Activated CD8-positive, alpha-beta memory T cell treated with anti-CD3 and anti-CD28 coated beads for 48 hours (primary cell): Measurements from ENCODE around the gene GSDME.

ENCODE experiments used
- DNase-seq, 3 experiments: peaks; one replicate each; pipeline ENCODE4 v3.0.0-alpha.2; 2020; ENCODE audit warnings: low read depth in 2 of 3, low spot score in 2 of 3

Gene GSDME

DNA sequence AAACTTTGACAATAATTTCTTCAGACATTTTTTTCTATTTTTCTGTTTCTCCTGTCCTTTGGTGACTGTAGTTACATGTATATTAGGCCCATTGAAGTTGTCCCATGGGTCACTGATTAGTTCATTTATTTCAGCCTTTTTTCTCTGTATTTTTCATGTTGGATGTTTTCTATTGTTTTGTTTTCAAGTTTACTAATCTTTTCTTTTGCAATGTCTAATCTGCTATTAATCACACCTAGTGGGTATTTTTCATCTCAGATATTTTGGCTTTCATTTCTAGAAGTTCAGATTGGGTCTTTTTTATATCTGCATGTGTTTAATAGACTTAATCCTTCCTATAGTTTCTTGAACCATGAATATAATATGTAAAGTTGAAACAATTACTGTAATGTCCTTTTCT, 99.3 kb downstream of the GSDME start:
- no peak for DNase-seq

DNA sequence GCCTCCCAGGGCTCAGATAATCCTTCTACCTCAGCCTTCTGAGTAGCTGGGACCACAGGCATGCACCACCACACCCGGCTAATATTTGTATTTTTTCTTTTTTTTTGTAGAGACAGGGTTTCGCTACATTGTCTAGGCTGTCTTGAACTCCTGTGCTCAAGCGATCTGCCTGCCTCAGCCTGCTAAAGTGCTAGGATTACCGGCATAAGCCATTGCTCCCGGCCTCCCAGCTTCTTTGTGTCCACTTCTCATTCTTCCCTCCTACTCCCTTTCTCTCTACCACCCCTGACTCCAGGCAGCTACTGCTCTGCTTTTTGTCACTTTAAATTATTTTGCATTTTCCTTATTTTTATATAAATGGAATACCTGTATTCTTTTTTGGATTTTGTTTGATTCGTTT, 100.7 kb downstream of the GSDME start:
- no peak for DNase-seq

DNA sequence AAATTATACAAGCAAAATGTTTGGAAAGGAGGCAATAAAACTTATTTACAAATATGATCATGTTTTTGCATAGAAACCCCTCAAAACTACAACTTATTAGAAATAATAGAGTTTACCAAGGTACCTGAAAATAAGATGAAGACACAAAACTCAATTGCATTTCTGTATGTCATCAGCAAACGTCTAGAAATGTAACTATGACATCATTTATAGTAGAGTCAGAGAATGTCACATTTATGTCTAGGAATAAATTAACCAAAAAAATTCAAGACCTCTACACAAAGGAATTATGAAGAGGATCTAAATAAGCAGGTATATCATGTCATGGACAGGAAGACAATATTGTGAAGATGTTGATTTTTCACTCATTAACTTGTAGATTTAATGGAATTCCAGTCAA, 103.0 kb downstream of the GSDME start:
- DNase-seq: no peak

DNA sequence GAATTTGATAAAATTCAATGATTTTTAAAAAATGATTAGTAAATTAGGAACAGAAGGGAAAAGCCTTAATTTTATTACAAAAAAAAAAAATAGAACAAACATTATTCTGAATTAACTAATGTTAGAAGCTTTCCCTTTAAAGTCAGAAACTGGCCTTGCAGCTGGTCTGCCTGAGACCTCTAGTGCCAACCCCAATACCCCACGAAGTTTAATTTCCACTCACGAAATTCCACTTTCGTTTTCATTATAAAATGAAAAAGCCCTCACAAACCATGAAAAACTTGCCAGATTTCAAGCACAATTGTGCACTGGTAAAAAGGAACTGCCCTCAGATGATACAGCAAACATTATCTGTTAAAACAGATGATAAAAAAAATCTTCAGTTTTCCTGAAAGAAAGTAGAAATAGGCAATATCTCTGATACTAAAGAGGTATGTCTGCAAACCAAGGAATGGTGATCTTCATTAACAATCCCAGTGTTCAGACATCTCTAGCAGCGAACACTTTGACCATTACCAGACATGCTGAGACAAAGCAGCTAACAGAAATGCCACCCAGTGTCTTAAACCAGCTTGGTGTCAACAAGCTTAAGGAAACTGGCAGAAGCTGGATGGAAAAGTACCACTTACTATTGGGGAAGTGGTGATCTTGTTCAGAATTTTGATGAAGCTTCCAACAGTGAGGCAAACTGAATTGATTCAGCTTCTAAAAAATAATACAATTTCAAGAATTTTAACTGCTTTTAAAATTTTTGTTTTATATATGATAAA, 103.8 kb downstream of the GSDME start:
- DNase-seq: no peak

DNA sequence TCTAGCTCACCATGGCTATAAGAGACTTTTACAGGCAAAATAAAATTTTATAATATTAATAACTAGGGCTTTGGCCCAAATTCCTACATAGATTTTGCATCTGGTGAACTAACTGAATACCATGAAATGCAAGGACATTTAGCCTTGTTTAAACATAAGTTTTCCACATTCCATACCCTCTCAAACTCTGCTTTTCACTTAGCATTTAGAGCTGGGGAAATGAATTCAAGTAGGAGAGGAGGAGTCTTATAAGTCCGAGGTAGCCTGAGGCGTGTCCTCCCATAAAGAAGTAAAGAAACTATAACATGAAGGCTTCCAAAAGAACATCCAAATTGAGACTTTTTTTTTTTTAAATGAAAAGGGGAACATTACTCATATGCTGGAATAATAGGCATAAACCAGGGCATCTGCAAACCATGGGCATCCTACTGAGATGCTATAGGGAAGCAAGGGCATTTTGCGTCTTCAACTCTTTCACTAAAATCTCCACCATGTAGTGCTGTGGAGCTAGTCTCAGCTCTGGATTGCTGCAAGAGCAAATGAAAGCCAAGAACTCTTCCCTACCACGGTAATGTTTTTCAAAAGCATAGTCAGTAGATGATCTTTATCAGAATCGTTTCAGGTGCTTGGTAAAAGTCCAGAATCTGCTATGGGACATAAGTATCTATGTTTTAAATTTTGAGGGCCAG, 104.9 kb downstream of the GSDME start:
- no peak for DNase-seq
